CD14-positive monocyte (primary cell): ENCODE results near the gene DIPK1C. TPM values are rescaled to one million over a fixed set of nuclear protein-coding genes. Genes with fewer than 3 reads are reported as not detected.
A peak's percentile ranks its signal among the peaks of the same experiment; 100 is the strongest.

Experiments
- DNase-seq, 3 donors: peaks; one replicate each; pipeline ENCODE4 v3.0.0-alpha.2; 2011 to 2022
- H2AFZ ChIP-seq: 2 replicates; pipeline ENCODE4 v1.6.0; 2012; ENCODE audit warnings: mild to moderate bottlenecking, low read depth, low read length, inconsistent platforms; ENCODE audit not compliant: insufficient read depth, poor library complexity, severe bottlenecking
- H3K27ac ChIP-seq, 2 donors: 1 replicate in 1 of 2; 2 replicates in 1 of 2; pipeline ENCODE4 v1.5.1; 2012 to 2013; ENCODE audit warnings: low read length in 2 of 2, control low read depth in 1 of 2, inconsistent platforms in 1 of 2, low read depth in 1 of 2, mild to moderate bottlenecking in 1 of 2
- H3K27me3 ChIP-seq, 2 donors: one replicate each; pipeline versions ENCODE4 v1.6.0 to v1.6.1; 2011 to 2013; ENCODE audit warnings: low read length in 2 of 2; ENCODE audit not compliant: control insufficient read depth in 2 of 2, insufficient read depth in 2 of 2
- H3K36me3 ChIP-seq, 2 donors: replicated peaks in 1 of 2; 1 replicate in 1 of 2; 2 replicates in 1 of 2; pipeline versions ENCODE4 v1.5.1 to v1.6.1; 2012 to 2013; ENCODE audit warnings: low read length in 2 of 2, control low read depth in 1 of 2, inconsistent platforms in 1 of 2, mild to moderate bottlenecking in 1 of 2; ENCODE audit not compliant: insufficient read depth in 2 of 2, control insufficient read depth in 1 of 2
- H3K4me1 ChIP-seq, 2 donors: 1 replicate in 1 of 2; 2 replicates in 1 of 2; pipeline versions ENCODE4 v1.5.1 to v1.6.1; 2012 to 2013; ENCODE audit warnings: low read length in 2 of 2, control low read depth in 1 of 2, inconsistent platforms in 1 of 2, mild to moderate bottlenecking in 1 of 2, moderate library complexity in 1 of 2; ENCODE audit not compliant: insufficient read depth in 2 of 2, control insufficient read depth in 1 of 2
- H3K4me2 ChIP-seq: replicated peaks from 2 replicates; pipeline ENCODE3; 2012; ENCODE audit warnings: low read length, moderate library complexity, mild to moderate bottlenecking; ENCODE audit not compliant: poor library complexity, severe bottlenecking; ENCODE audit errors: extremely low read depth
- H3K4me3 ChIP-seq, 3 experiments: fragments of 200-600 bp in 1 of 3; sonication (generic) in 1 of 3; replicated peaks in 1 of 3; 1 replicate in 2 of 3; 2 replicates in 1 of 3; pipeline ENCODE4 v1.5.1; 2011 to 2013; ENCODE audit warnings: low read length in 3 of 3, mild to moderate bottlenecking in 3 of 3, control low read depth in 2 of 3, low read depth in 2 of 3, inconsistent platforms in 1 of 3, moderate library complexity in 1 of 3
- H3K79me2 ChIP-seq: 2 replicates; pipeline ENCODE4 v1.6.0; 2012; ENCODE audit warnings: mild to moderate bottlenecking, control low read depth, inconsistent platforms, low read length, moderate library complexity; ENCODE audit not compliant: insufficient read depth
- H3K9ac ChIP-seq: 2 replicates; pipeline ENCODE4 v1.6.0; 2017; ENCODE audit warnings: low read length, mild to moderate bottlenecking; ENCODE audit not compliant: insufficient read depth, poor library complexity, severe bottlenecking
- H3K9me3 ChIP-seq, 2 donors: replicated peaks in 1 of 2; 1 replicate in 1 of 2; 2 replicates in 1 of 2; pipeline versions ENCODE4 v1.5.1 to v1.6.1; 2012 to 2013; ENCODE audit warnings: low read length in 2 of 2, control low read depth in 1 of 2; ENCODE audit not compliant: control insufficient read depth in 1 of 2, insufficient read depth in 1 of 2
- H4K20me1 ChIP-seq: 2 replicates; pipeline ENCODE4 v1.6.0; 2012; ENCODE audit warnings: mild to moderate bottlenecking, low read length, control low read depth, moderate library complexity; ENCODE audit not compliant: insufficient read depth
- H3K27ac Mint-ChIP-seq, 7 donors: one replicate each; pipeline ENCODE4 v1.8.0; 2020; ENCODE audit warnings: mild to moderate bottlenecking in 7 of 7, mixed read lengths in 7 of 7, moderate library complexity in 6 of 7, inconsistent platforms in 2 of 7
- H3K27me3 Mint-ChIP-seq, 3 donors: one replicate each; pipeline ENCODE4 v1.8.0; 2021 to 2022; ENCODE audit warnings: low read depth in 3 of 3, mild to moderate bottlenecking in 3 of 3, mixed read lengths in 3 of 3, moderate library complexity in 3 of 3, inconsistent platforms in 1 of 3
- H3K36me3 Mint-ChIP-seq, 2 donors: one replicate each; pipeline ENCODE4 v1.8.0; 2020; ENCODE audit warnings: mixed read lengths in 2 of 2, inconsistent platforms in 1 of 2, mild to moderate bottlenecking in 1 of 2
- H3K4me1 Mint-ChIP-seq: one replicate; pipeline ENCODE4 v1.8.0; 2020; ENCODE audit warnings: mild to moderate bottlenecking, mixed read lengths
- H3K4me3 Mint-ChIP-seq, 2 donors: one replicate each; pipeline ENCODE4 v1.8.0; 2020; ENCODE audit warnings: mild to moderate bottlenecking in 2 of 2, mixed read lengths in 2 of 2, moderate library complexity in 1 of 2
- H3K9me3 Mint-ChIP-seq, 7 donors: one replicate each; pipeline ENCODE4 v1.8.0; 2020 to 2022; ENCODE audit warnings: mixed read lengths in 7 of 7, mild to moderate bottlenecking in 6 of 7, moderate library complexity in 6 of 7, inconsistent platforms in 2 of 7
- CTCF ChIP-seq: fragments of 200-600 bp; IDR thresholded peaks from one replicate; pipeline ENCODE4 v1.8.0; 2022; ENCODE audit warnings: antibody characterized with exemption, mild to moderate bottlenecking
- WGBS: methylation state at CpG from one replicate; pipeline ENCODE4 v1.1.5; 2013; ENCODE audit warnings: missing lambda C conversion rate; ENCODE audit not compliant: insufficient coverage; 5-methylcytosine and 5-hydroxymethylcytosine counted together
- intact Hi-C, 2 donors: fragments of 100-400 bp; cut with micrococcal nuclease; formaldehyde crosslinking; loops; one replicate each; pipeline versions ENCODE4 v1.15.0 to v1.15.1; 2023
- polyA plus RNA-seq, 3 donors: library from polyadenylated mRNA; depleted of rRNA in 1 of 3; unstranded in 2 of 3; stranded (reverse) in 1 of 3; fragments of 300-500 nt in 2 of 3; fragments of >200 nt in 1 of 3; fragmentation: Illumina TruSeq in 2 of 3; gene quantifications; 1 replicate in 2 of 3; 2 replicates in 1 of 3; pipeline ENCODE4 v1.2.3, GENCODE V29; 2012 to 2021

DIPK1C gene
- polyA plus RNA-seq, 3 donors, result not detected

GRCh38 chr18:74402806-74403433 is 54.2 kb downstream of the DIPK1C start:
- Histone ChIP-seq H2AFZ (peak overlapping the region; percentile 33), H3K4me3 (no peak overlapping the region), H4K20me1 (no peaks in the 10 kb centered on the region), H3K9ac (no peak overlapping the region), H3K79me2 (no peaks in the 10 kb centered on the region), H3K27ac (no peak overlapping the region), H3K36me3 (no peaks in the 10 kb centered on the region), H3K9me3 (no peaks in the 10 kb centered on the region), H3K4me2 (no peak overlapping the region), H3K27me3 (no peaks in the 10 kb centered on the region), H3K4me1 (peaks cover 31 to 34% of the 10 kb centered on the region in 2 donors)
- intact Hi-C loops, result no loop called here
- H3K36me3 Mint-ChIP-seq, result no peaks in the 10 kb centered on the region
- no peak overlapping the region for H3K27ac Mint-ChIP-seq
- TF ChIP-seq CTCF, result no peak
- no peak overlapping the region for H3K4me3 Mint-ChIP-seq
- H3K9me3 Mint-ChIP-seq, result peaks cover 0 to 3% (median 0%) of the 10 kb centered on the region in 7 donors
- peaks cover 34% of the 10 kb centered on the region for H3K4me1 Mint-ChIP-seq
- no peak for DNase-seq
- 78% methylated on average over 4 of the region's 9 CpGs for WGBS
- H3K27me3 Mint-ChIP-seq, result peaks cover 0 to 3% (median 0%) of the 10 kb centered on the region in 3 donors

GRCh38 chr18:74400813-74401212 is 56.3 kb downstream of the DIPK1C start:
- Histone ChIP-seq H2AFZ (no peak overlapping the region), H3K9me3 (no peaks in the 10 kb centered on the region), H3K79me2 (no peaks in the 10 kb centered on the region), H3K4me1 (peaks cover 48 to 50% of the 10 kb centered on the region in 2 donors), H3K9ac (no peak overlapping the region), H3K4me2 (no peak overlapping the region), H3K36me3 (no peaks in the 10 kb centered on the region), H3K4me3 (no peak overlapping the region), H4K20me1 (no peaks in the 10 kb centered on the region), H3K27me3 (no peaks in the 10 kb centered on the region), H3K27ac (no peak overlapping the region)
- Mint-ChIP-seq H3K27me3 (peaks cover 0 to 5% (median 0%) of the 10 kb centered on the region in 3 donors), H3K9me3 (peaks cover 0 to 3% (median 0%) of the 10 kb centered on the region in 7 donors), H3K27ac (no peak overlapping the region), H3K36me3 (no peaks in the 10 kb centered on the region), H3K4me1 (peaks cover 45% of the 10 kb centered on the region), H3K4me3 (no peak overlapping the region)
- no peak for TF ChIP-seq CTCF
- intact Hi-C loops, result no loop called here
- DNase-seq, result no peak
- WGBS, result 100% methylated on average over 1 of the region's 4 CpGs
